ENCODE data around the gene HMGB4.

HMGB4 gene

GRCh38 chr1:33820804-33821203 is 43.1 kb upstream of the HMGB4 start:
- CTCF ChIA-PET: interaction anchor here (0.6 to 0.7 kb wide), 2 partner anchors 190 to 256 kb away, joined by 4 to 6 read pairs; no protein-coding TSS in a partner anchor
- DNase-seq (ENCODE audit: low spot score): no peak
- no peak overlapping the region for H3K27ac ChIP-seq
- no peak for TF ChIP-seq CTCF (conservative IDR thresholded peaks at IDR 0.05; ENCODE audit: low read depth)
- POLR2A ChIA-PET (ENCODE audit: low non-redundant PET): no interaction called here

- DNase-seq (ENCODE audit: low spot score): no peak
- ChIA-PET POLR2A (ENCODE audit: low non-redundant PET) (no interaction called here), CTCF (interaction anchor here (0.6 kb wide), 1 partner anchor 191 kb away, joined by 4 read pairs; no protein-coding TSS in a partner anchor)
- no peak for TF ChIP-seq CTCF (conservative IDR thresholded peaks at IDR 0.05; ENCODE audit: low read depth)
- H3K27ac ChIP-seq: no peak overlapping the region
These were observed 42.6 kb upstream of the HMGB4 start for GRCh38 chr1:33821291-33821690.

GRCh38 chr1:33822396-33822795 is 41.5 kb upstream of the HMGB4 start:
- CTCF ChIA-PET: interaction anchor here (0.7 kb wide), 1 partner anchor 197 kb away, joined by 5 read pairs; no protein-coding TSS in a partner anchor
- no peak for TF ChIP-seq CTCF (conservative IDR thresholded peaks at IDR 0.05; ENCODE audit: low read depth)
- H3K27ac ChIP-seq: no peak overlapping the region
- POLR2A ChIA-PET (ENCODE audit: low non-redundant PET): no interaction called here
- no peak for DNase-seq (ENCODE audit: low spot score)

GRCh38 chr1:33823401-33823800 is 40.5 kb upstream of the HMGB4 start:
- H3K27ac ChIP-seq: no peak overlapping the region
- ChIA-PET POLR2A (ENCODE audit: low non-redundant PET) (no interaction called here), CTCF (no interaction called here)
- no peak for TF ChIP-seq CTCF (conservative IDR thresholded peaks at IDR 0.05; ENCODE audit: low read depth)
- DNase-seq (ENCODE audit: low spot score): no peak

GRCh38 chr1:33823830-33824229 is 40.0 kb upstream of the HMGB4 start:
- ChIA-PET POLR2A (ENCODE audit: low non-redundant PET) (no interaction called here), CTCF (no interaction called here)
- no peak overlapping the region for H3K27ac ChIP-seq
- TF ChIP-seq CTCF (conservative IDR thresholded peaks at IDR 0.05; ENCODE audit: low read depth): no peak
- no peak for DNase-seq (ENCODE audit: low spot score)

- no peak overlapping the region for H3K27ac ChIP-seq
- ChIA-PET CTCF (no interaction called here), POLR2A (ENCODE audit: low non-redundant PET) (no interaction called here)
- no peak for DNase-seq (ENCODE audit: low spot score)
- no peak for TF ChIP-seq CTCF (conservative IDR thresholded peaks at IDR 0.05; ENCODE audit: low read depth)
These were observed 39.6 kb upstream of the HMGB4 start for GRCh38 chr1:33824321-33824720.

- no peak overlapping the region for H3K27ac ChIP-seq
- CTCF ChIA-PET: no interaction called here
- TF ChIP-seq CTCF (conservative IDR thresholded peaks at IDR 0.05; ENCODE audit: low read depth): no peak
- POLR2A ChIA-PET (ENCODE audit: low non-redundant PET): no interaction called here
- no peak for DNase-seq (ENCODE audit: low spot score)
These were observed 38.9 kb upstream of the HMGB4 start for GRCh38 chr1:33824971-33825370.

All from RWPE1 (cell line).